Activated CD4-positive, alpha-beta memory T cell treated with anti-CD3 and anti-CD28 coated beads, Interleukin-2, amount 10 ng/mL, durations not matched to agents 7 days and 5 days (primary cell): Measurements from ENCODE around the gene CYFIP2. TPM values are rescaled to one million over a fixed set of nuclear protein-coding genes. Genes with fewer than 3 reads are reported as not detected.
A peak's percentile ranks its signal among the peaks of the same experiment; 100 is the strongest.

Experiments
- CTCF ChIA-PET: fragments of 350-600 bp; sonication (Branson Sonifier 250); formaldehyde crosslinking; loops from one replicate; lab custom pipeline; 2021; ENCODE audit warnings: antibody characterized with exemption, inconsistent platforms; lab: Charles Lee
- POLR2A ChIA-PET: fragments of 350-600 bp; sonication (Branson Sonifier 250); formaldehyde crosslinking; loops from one replicate; lab custom pipeline; 2021; ENCODE audit warnings: antibody characterized with exemption; lab: Charles Lee
- DNase-seq: peaks from one replicate; pipeline ENCODE4 v3.0.0-alpha.2; 2020
- H3K27ac Mint-ChIP-seq: one replicate; pipeline ENCODE4 v1.8.0; 2021; ENCODE audit warnings: mild to moderate bottlenecking, mixed read lengths
- H3K27me3 Mint-ChIP-seq: one replicate; pipeline ENCODE4 v1.8.0; 2021; ENCODE audit warnings: mixed read lengths
- H3K36me3 Mint-ChIP-seq: one replicate; pipeline ENCODE4 v1.8.0; 2021; ENCODE audit warnings: low read depth, mixed read lengths
- H3K4me1 Mint-ChIP-seq: one replicate; pipeline ENCODE4 v1.8.0; 2021; ENCODE audit warnings: mixed read lengths
- H3K4me3 Mint-ChIP-seq: one replicate; pipeline ENCODE4 v1.8.0; 2021; ENCODE audit warnings: mild to moderate bottlenecking, mixed read lengths
- H3K9me3 Mint-ChIP-seq: one replicate; pipeline ENCODE4 v1.8.0; 2021; ENCODE audit warnings: mixed read lengths
- total RNA-seq, 2 experiments: library from RNA; stranded (reverse); gene quantifications; one replicate each; pipeline ENCODE4 v1.2.3, GENCODE V29; 2021

CYFIP2 gene
- total RNA-seq, 2 experiments from 2014 or later, result 337 to 354 TPM

DNA sequence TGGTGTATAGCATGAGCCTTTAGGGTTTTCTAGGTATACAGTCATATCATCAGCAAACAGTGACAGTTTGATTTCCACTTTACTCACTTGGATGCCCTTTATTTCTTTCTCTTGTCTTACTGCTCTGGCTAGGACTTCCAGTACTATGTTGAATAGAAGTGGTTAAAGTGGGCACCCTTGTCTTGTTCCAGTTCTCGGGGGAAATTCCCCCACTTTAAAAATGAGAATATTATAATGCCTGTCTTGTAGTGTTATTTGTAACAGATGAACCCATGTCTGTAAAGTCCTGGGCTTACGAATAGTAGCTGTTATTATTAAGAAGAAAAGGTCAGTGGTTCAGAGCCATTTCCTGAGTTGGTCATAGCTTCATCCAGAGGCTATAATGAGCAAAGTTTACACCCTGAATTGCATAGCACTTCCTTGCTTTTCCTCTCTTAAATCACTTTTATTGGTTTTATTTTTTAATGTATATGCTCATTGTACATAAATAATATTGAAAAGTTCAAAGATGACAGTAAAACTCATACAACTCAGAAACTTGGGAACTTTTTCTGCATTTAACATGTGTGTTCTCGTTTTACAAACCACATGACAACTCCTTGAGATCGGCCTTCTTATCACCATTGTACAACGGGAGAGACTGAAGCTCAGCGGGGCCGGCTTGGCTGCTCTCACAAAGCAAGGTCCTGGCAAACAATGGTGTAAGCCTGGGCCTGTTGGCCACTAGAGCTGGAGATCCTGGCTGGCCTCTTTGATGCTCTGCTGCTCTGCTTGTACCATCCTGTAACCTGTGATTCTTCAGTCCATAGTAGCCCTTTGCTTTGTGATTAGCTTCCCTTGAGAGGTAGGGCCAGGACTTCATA lies 85.2 kb downstream of the CYFIP2 start:
- peaks cover 90% of the 10 kb centered on the region for H3K36me3 Mint-ChIP-seq
- H3K9me3 Mint-ChIP-seq, result no peaks in the 10 kb centered on the region
- H3K27ac Mint-ChIP-seq, result peak overlapping the region; percentile 38
- DNase-seq, result no peak
- POLR2A ChIA-PET, result interaction anchor here (0.9 to 1.1 kb wide), 3 partner anchors 11 to 113 kb away, joined by 3 read pairs; no protein-coding TSS in a partner anchor
- CTCF ChIA-PET, result interaction anchor here (0.8 to 2.9 kb wide), 5 partner anchors 9 to 98 kb away, joined by 3 to 7 read pairs (median 5); no protein-coding TSS in a partner anchor
- peaks cover 38% of the 10 kb centered on the region for H3K4me1 Mint-ChIP-seq
- no peaks in the 10 kb centered on the region for H3K27me3 Mint-ChIP-seq
- H3K4me3 Mint-ChIP-seq, result no peak overlapping the region

DNA sequence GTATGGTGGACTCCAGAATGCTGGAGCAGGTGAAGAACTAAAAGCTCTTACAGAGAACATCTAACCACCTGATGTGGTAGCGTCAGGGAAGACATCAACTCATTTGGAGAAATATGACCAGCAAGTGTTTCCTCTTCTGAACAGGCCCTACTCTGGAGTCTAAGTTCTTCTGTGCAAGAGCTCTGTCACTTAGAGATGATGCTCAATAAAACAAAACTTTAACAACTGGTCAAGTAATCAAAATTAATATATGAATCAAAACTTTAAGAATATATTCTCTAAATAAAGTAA lies 85.8 kb downstream of the CYFIP2 start:
- peaks cover 90% of the 10 kb centered on the region for H3K36me3 Mint-ChIP-seq
- H3K4me1 Mint-ChIP-seq, result peaks cover 36% of the 10 kb centered on the region
- ChIA-PET POLR2A (interaction anchor here (1.0 to 1.1 kb wide), 2 partner anchors 38 to 113 kb away, joined by 3 read pairs; no protein-coding TSS in a partner anchor), CTCF (interaction anchor here (0.8 to 2.9 kb wide), 5 partner anchors 9 to 99 kb away, joined by 3 to 7 read pairs (median 5); no protein-coding TSS in a partner anchor)
- H3K9me3 Mint-ChIP-seq, result no peaks in the 10 kb centered on the region
- no peaks in the 10 kb centered on the region for H3K27me3 Mint-ChIP-seq
- peak overlapping the region; percentile 38 for H3K27ac Mint-ChIP-seq
- no peak overlapping the region for H3K4me3 Mint-ChIP-seq
- no peak for DNase-seq

DNA sequence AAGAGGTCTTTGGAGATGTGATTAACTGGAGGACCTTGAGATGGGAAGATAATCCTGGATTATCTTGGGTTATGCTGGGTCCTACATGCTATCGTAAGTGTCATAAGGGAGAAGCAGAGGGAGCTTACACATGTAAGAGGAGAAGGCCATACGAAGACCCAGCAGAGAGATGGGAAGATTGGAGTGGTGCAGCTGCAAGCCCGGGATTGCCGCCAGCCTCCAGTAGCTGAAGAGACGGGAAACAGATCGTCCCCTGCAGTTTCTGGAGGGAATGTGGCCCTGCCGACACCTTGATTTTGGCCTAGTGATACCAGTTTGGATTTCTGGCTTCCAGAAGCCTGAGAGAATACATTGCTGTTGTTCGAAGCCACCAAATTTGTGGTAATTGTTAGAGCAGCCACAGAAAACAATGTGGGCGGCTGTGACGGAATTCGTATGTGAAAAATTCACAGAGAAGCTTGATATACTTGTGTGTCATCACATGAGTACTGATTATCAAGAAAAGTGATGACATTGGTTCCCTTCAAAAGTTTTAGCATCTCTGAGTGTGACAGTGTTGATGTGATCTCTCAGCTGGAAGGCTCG lies 86.9 kb downstream of the CYFIP2 start:
- Mint-ChIP-seq H3K27me3 (no peaks in the 10 kb centered on the region), H3K9me3 (no peaks in the 10 kb centered on the region), H3K36me3 (peaks cover 88% of the 10 kb centered on the region), H3K4me3 (no peak overlapping the region), H3K27ac (no peak overlapping the region), H3K4me1 (peaks cover 36% of the 10 kb centered on the region)
- POLR2A ChIA-PET, result no interaction called here
- DNase-seq, result no peak
- CTCF ChIA-PET, result interaction anchor here (1.5 to 2.9 kb wide), 3 partner anchors 9 to 390 kb away, joined by 4 to 12 read pairs (median 7); no protein-coding TSS in a partner anchor

DNA sequence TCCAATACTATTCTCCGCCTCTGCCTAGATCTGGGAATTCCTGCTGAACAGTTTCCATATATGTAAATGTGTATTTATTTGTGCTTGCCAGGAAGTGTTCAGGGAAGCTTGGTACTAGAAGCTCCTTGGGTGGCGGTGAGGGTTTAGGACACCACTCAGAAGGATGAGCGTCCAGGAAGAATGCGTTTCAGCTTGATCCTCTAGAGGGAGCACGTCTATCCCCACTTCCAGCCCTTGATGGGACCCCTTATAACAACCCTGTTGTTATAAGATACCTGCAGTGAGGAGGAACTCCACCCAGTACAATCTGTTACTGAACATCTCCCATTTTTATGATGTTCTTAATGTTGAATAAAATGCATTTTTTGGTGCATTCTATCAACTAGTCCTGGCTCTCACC lies 88.9 kb downstream of the CYFIP2 start:
- no peak overlapping the region for H3K27ac Mint-ChIP-seq

DNA sequence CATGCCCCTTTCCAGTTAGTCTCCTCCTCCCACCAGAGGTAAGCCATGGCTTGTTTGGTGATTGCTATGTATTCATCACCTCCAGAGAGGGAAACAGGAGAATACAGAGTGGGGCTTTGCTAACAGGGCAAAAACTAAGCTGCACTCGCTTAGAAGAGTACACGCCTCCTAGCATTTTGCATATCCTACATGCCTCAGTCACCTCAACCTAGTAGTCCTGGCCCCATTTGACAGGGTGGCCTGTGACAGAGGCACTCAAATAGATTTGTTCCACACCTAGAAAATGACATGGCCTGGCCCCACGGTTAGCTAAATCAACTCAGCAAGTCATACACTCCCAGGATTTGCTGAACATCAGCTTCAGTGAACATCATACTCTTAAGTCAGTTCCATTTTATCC lies 90.7 kb downstream of the CYFIP2 start:
- Mint-ChIP-seq H3K27me3 (no peaks in the 10 kb centered on the region), H3K9me3 (no peaks in the 10 kb centered on the region), H3K4me3 (no peak overlapping the region), H3K4me1 (peaks cover 9% of the 10 kb centered on the region), H3K36me3 (peaks cover 87% of the 10 kb centered on the region), H3K27ac (no peak overlapping the region)
- DNase-seq, result no peak
- ChIA-PET CTCF (interaction anchor here (0.5 to 1.3 kb wide), 4 partner anchors 9 to 412 kb away, joined by 3 read pairs; no protein-coding TSS in a partner anchor), POLR2A (interaction anchor here (0.9 to 1.5 kb wide), 3 partner anchors 11 to 117 kb away, joined by 3 read pairs; no protein-coding TSS in a partner anchor)

More for the DNA sequence above, 88.9 kb downstream of the CYFIP2 start:
- Mint-ChIP-seq H3K9me3 (no peaks in the 10 kb centered on the region), H3K4me1 (peaks cover 26% of the 10 kb centered on the region), H3K27me3 (no peaks in the 10 kb centered on the region), H3K4me3 (no peak overlapping the region), H3K36me3 (peaks cover 88% of the 10 kb centered on the region)
- DNase-seq, result no peak
- CTCF ChIA-PET, result interaction anchor here (1.0 to 2.7 kb wide), 4 partner anchors 10 to 12 kb away, joined by 3 to 12 read pairs (median 5); a partner anchor contains a TSS
- POLR2A ChIA-PET, result interaction anchor here (1.0 kb wide), 1 partner anchor 34 kb away, joined by 3 read pairs; no protein-coding TSS in a partner anchor

DNA sequence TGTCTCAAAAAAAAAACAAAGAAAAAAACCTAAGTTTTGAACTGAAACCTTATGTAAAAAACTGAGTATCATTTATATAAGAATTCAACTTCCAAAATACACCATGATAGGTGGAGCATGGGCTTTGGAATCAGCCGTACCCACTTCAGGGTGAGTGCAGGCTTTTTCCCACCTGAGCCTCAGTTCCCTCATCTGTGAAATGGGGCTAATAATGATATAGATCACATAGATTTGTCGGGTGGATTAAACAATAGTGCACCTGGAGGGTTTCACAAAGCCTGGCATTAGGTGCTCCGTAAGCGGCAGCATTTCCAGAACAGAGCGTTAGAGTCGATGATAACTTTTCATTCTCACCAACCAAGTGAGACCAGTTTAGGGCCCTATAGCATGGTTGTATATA lies 91.9 kb downstream of the CYFIP2 start:
- no peaks in the 10 kb centered on the region for H3K9me3 Mint-ChIP-seq
- H3K27me3 Mint-ChIP-seq, result no peaks in the 10 kb centered on the region

DNA sequence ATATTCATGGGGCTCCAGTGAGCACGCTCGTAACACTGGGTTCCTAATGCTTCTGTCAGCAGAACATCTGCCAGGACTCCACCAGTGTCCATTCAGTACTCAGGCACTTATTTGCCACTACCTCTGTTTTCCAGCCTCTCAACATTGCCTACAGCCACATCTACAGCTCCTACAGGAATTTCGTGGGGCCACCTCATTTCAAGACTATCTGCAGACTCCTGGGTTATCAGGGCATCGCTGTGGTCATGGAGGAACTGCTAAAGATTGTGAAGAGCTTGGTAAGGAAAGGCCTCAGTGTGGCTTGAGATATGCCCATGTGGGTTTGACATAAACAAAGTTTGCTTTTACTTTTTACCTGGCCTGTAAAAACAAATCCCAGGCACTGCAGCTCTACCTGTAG lies 92.9 kb downstream of the CYFIP2 start:
- no peak for DNase-seq
- no peak overlapping the region for H3K4me3 Mint-ChIP-seq
- ChIA-PET POLR2A (no interaction called here), CTCF (interaction anchor here (1.6 kb wide), 1 partner anchor 384 kb away, joined by 5 read pairs; no protein-coding TSS in a partner anchor)
- no peaks in the 10 kb centered on the region for H3K27me3 Mint-ChIP-seq
- peaks cover 87% of the 10 kb centered on the region for H3K36me3 Mint-ChIP-seq
- H3K4me1 Mint-ChIP-seq, result no peaks in the 10 kb centered on the region
- H3K27ac Mint-ChIP-seq, result no peak overlapping the region
- H3K9me3 Mint-ChIP-seq, result no peaks in the 10 kb centered on the region

More for the DNA sequence above, 91.9 kb downstream of the CYFIP2 start:
- CTCF ChIA-PET, result no interaction called here
- Mint-ChIP-seq H3K4me3 (no peak overlapping the region), H3K4me1 (no peaks in the 10 kb centered on the region), H3K36me3 (peaks cover 89% of the 10 kb centered on the region), H3K27ac (no peak overlapping the region)
- DNase-seq, result no peak
- POLR2A ChIA-PET, result no interaction called here

DNA sequence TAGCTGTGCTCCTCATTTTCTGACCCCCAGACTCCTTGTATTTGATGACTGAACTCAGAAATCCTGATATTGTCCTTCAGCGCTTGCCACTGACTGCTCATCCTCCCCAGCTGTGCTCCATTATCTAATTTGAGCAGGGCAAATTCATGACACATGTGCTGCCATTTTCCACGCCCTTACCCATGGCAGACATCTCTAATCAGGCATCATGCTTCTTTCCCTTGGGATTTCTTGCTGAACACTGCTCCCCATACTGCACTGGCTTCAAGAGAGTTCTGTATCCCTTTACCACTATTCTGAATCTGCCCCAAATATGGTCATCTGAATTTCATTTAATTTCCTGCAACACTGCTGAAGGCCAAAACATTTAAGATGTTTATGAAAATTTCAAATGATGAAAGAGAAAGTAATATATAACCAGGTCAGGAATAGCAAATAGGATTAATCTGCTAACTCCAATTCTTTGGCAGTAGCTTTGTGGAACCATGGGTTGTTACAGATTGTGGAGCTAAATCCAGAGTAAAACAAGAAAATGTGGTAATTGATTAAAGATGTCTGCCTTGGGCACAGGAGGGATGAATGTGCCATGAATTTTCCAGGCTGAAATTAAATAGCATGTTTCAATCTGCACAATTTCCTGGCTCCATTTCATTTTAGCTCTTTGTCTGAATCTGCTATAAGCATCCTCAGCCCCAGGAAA lies 93.6 kb downstream of the CYFIP2 start:
- Mint-ChIP-seq H3K4me1 (no peaks in the 10 kb centered on the region), H3K27ac (no peak overlapping the region), H3K4me3 (no peak overlapping the region), H3K9me3 (no peaks in the 10 kb centered on the region), H3K36me3 (peaks cover 87% of the 10 kb centered on the region), H3K27me3 (no peaks in the 10 kb centered on the region)
- no peak for DNase-seq
- ChIA-PET POLR2A (no interaction called here), CTCF (interaction anchor here (1.1 to 1.6 kb wide), 2 partner anchors 27 to 383 kb away, joined by 3 to 5 read pairs; no protein-coding TSS in a partner anchor)

DNA sequence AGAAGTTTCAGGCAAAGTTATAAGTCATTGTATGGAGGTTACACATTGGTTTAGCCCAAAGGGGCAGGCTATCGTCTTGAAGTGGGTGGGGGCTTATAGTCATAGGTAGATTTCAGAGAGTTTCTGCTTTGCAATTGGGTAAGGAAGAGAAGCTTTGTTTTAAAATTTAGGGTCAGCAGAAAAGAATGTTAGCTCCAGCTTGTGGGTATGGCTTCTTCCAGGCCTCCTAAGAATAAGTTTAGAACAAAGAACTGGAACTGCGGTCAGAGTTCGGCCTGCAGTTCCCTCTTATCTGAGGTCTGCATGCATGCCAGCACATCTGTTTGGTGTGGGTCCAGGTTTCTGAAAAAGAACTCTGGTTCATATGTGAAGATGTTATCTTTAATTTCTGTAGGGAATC lies 96.1 kb downstream of the CYFIP2 start:
- Mint-ChIP-seq H3K36me3 (peaks cover 86% of the 10 kb centered on the region), H3K27me3 (no peaks in the 10 kb centered on the region), H3K9me3 (no peaks in the 10 kb centered on the region), H3K4me3 (no peak overlapping the region), H3K27ac (no peak overlapping the region), H3K4me1 (no peaks in the 10 kb centered on the region)
- CTCF ChIA-PET, result interaction anchor here (1.2 to 2.2 kb wide), 2 partner anchors 11 to 19 kb away, joined by 3 to 6 read pairs; no protein-coding TSS in a partner anchor
- DNase-seq, result no peak
- POLR2A ChIA-PET, result interaction anchor here (0.7 kb wide), 1 partner anchor 11 kb away, joined by 3 read pairs; no protein-coding TSS in a partner anchor

DNA sequence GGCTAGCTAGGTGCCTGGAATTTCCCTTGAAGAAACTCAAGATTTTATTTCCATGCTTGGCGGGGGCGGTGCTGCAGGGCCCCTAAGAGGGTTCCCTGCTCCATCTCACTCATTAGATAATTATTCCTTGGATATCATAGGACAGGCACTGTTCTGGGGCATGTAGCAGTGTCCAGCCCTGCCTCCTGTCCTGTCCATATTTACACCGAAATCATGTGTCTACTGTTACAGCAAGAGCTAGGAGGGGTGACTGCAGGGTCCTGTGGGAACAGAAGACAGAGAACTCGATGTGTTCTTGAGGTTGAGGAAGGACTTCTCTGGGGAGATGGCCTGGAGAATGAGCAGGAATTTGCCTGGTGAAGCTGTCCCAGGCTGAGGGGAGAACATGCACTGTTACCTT lies 96.6 kb downstream of the CYFIP2 start:
- peaks cover 87% of the 10 kb centered on the region for H3K36me3 Mint-ChIP-seq
- no peak overlapping the region for H3K4me3 Mint-ChIP-seq
- POLR2A ChIA-PET, result interaction anchor here (0.7 kb wide), 1 partner anchor 12 kb away, joined by 3 read pairs; no protein-coding TSS in a partner anchor
- no peaks in the 10 kb centered on the region for H3K9me3 Mint-ChIP-seq
- CTCF ChIA-PET, result interaction anchor here (1.2 to 2.2 kb wide), 2 partner anchors 11 to 20 kb away, joined by 3 to 6 read pairs; no protein-coding TSS in a partner anchor
- H3K27me3 Mint-ChIP-seq, result no peaks in the 10 kb centered on the region
- no peak overlapping the region for H3K27ac Mint-ChIP-seq
- no peaks in the 10 kb centered on the region for H3K4me1 Mint-ChIP-seq
- no peak for DNase-seq

DNA sequence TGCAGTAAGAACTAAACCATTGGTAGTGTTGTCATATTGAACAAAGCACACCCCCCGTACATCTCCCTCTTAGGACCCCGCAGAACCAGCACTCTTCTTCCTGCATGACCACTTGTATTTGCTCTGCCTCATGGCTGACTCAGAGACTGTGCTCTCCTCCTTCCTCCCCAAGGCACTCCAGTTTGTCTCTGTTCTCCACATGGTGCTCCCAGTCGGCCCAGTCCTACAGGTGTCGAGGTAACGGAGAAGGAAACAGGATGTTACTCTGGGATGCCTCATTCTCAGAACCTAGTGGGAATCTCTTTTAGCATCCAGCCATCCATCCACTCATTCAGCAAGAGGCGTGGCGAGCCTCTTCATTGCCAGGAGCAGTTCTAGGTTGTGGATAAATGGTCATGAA lies 97.1 kb downstream of the CYFIP2 start:
- ChIA-PET CTCF (interaction anchor here (1.2 to 2.1 kb wide), 2 partner anchors 12 to 35 kb away, joined by 3 to 10 read pairs; no protein-coding TSS in a partner anchor), POLR2A (interaction anchor here (0.7 kb wide), 1 partner anchor 12 kb away, joined by 3 read pairs; no protein-coding TSS in a partner anchor)
- Mint-ChIP-seq H3K9me3 (no peaks in the 10 kb centered on the region), H3K27me3 (no peaks in the 10 kb centered on the region), H3K4me3 (no peak overlapping the region), H3K4me1 (no peaks in the 10 kb centered on the region), H3K36me3 (peaks cover 85% of the 10 kb centered on the region), H3K27ac (no peak overlapping the region)
- DNase-seq, result no peak

DNA sequence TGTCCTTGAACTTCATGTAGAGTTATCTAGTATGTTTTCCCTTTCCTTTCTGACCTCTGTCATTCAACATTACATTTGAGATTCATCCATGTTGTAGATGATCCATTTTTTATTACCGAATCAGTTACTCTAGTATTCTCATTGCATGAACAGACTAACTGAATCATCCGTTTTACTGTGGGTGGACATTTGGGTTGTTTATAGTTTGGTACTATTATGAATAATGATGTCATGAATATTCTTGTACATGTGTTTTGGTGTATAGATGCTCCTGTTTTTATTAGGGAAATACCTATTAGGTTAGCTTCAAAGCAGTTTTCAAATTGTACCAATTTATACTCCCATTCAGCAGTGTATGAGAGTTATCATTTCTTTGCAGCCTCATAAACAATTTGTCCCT lies 99.8 kb downstream of the CYFIP2 start:
- POLR2A ChIA-PET, result no interaction called here
- CTCF ChIA-PET, result no interaction called here
- no peaks in the 10 kb centered on the region for H3K27me3 Mint-ChIP-seq
- H3K36me3 Mint-ChIP-seq, result peaks cover 80% of the 10 kb centered on the region
- no peaks in the 10 kb centered on the region for H3K4me1 Mint-ChIP-seq
- H3K4me3 Mint-ChIP-seq, result no peak overlapping the region
- no peaks in the 10 kb centered on the region for H3K9me3 Mint-ChIP-seq
- H3K27ac Mint-ChIP-seq, result no peak overlapping the region
- no peak for DNase-seq
